Neural progenitor cell (in vitro differentiated cells): ENCODE data around the gene ARL8A.

Experiments used
- CTCF ChIP-seq: fragments of 200-600 bp; sonication (generic); IDR thresholded peaks from 2 replicates; pipeline ENCODE4 v1.5.1; 2017; ENCODE audit warnings: antibody characterized with exemption, mild to moderate bottlenecking
- EZH2 ChIP-seq: fragments of 200-600 bp; sonication (generic); IDR thresholded peaks from 2 replicates; pipeline ENCODE4 v1.6.1; 2017; ENCODE audit warnings: antibody characterized with exemption, mild to moderate bottlenecking, moderate library complexity
- EZH2phosphoT487 ChIP-seq: fragments of 200-600 bp; sonication (generic); IDR thresholded peaks from 2 replicates; pipeline ENCODE4 v1.6.1; 2017; ENCODE audit warnings: antibody characterized with exemption

- TF ChIP-seq CTCF (no peak), EZH2 (no peak), EZH2phosphoT487 (no peak)
Observed at GRCh38 chr1:202187697-202188407, 43.3 kb upstream of the ARL8A start.
